GM12874 (cell line): ENCODE measurements around the gene HOXD4.

Experiments
- CTCF ChIP-seq: IDR thresholded peaks from 2 replicates; pipeline ENCODE4 v1.5.1; 2011; ENCODE audit warnings: low read depth, mild to moderate bottlenecking, control low read depth, low read length, moderate library complexity; ENCODE audit not compliant: insufficient read depth

Gene HOXD4

GRCh38 chr2:176174382-176174823 lies 23.1 kb downstream of the HOXD4 start:
- TF ChIP-seq CTCF, result no peak

- TF ChIP-seq CTCF, result no peak
These were observed 23.7 kb downstream of the HOXD4 start for GRCh38 chr2:176174824-176175708.

- TF ChIP-seq CTCF, result no peak
These were observed 24.6 kb downstream of the HOXD4 start for GRCh38 chr2:176175709-176176607.

- TF ChIP-seq CTCF, result no peak
These were observed 26.3 kb downstream of the HOXD4 start for GRCh38 chr2:176177580-176178037.

- TF ChIP-seq CTCF, result no peak
These were observed 26.8 kb downstream of the HOXD4 start for GRCh38 chr2:176178038-176178756.

GRCh38 chr2:176178757-176179295 lies 27.5 kb downstream of the HOXD4 start:
- no peak for TF ChIP-seq CTCF
